A549 (cell line): ENCODE measurements around the gene IL1RL2. TPM values are rescaled to one million over a fixed set of nuclear protein-coding genes. Genes with fewer than 3 reads are reported as not detected.

Experiments
- ATAC-seq, 2 experiments: fragments of 200-7000 bp in 1 of 2; fragments of >200 bp in 1 of 2; cut with Nextera tagmentation in 1 of 2; cut with Tn5 transposase in 1 of 2; 3 replicates each; pipeline versions ENCODE4 v1.8.0 to v1.9.1; 2018 to 2020; ENCODE audit warnings: mild to moderate bottlenecking in 1 of 2, moderate library complexity in 1 of 2
- CTCF ChIA-PET: fragments of 300-600 bp; sonication (Branson Sonifier 250); formaldehyde crosslinking; extraction: SDS; loops from one replicate; lab custom pipeline; 2021; ENCODE audit warnings: antibody characterized with exemption, inconsistent platforms; lab: Yijun Ruan, JAX
- POLR2A ChIA-PET: fragments of 350-600 bp; formaldehyde crosslinking; extraction: SDS; loops from one replicate; lab custom pipeline; 2021; ENCODE audit warnings: antibody characterized with exemption, inconsistent platforms; lab: Yijun Ruan, JAX
- DNase-seq, 2 experiments: peaks; one replicate each; pipeline versions ENCODE4 v3.0.0 to v3.0.0-alpha.2; 2011 to 2016; ENCODE audit warnings: low read depth in 1 of 2, low spot score in 1 of 2
- FAIRE-seq: peaks from 2 replicates; lab custom pipeline; 2011; peaks lifted over from hg19 to GRCh38; lab: Jason Lieb, UNC
- H3K27ac ChIP-seq, 2 experiments: fragments of >200 bp; sonication (Bioruptor Twin); formaldehyde crosslinking; 3 replicates each; pipeline ENCODE4 v1.5.1; 2016 to 2017
- H3K4me1 ChIP-seq: fragments of >200 bp; sonication (Bioruptor Twin); formaldehyde crosslinking; 3 replicates; pipeline ENCODE4 v1.6.1; 2016
- H3K4me2 ChIP-seq: fragments of >200 bp; sonication (Bioruptor Twin); formaldehyde crosslinking; 3 replicates; pipeline ENCODE4 v1.6.1; 2016
- H3K4me3 ChIP-seq: fragments of >200 bp; sonication (Bioruptor Twin); formaldehyde crosslinking; 3 replicates; pipeline ENCODE4 v1.5.1; 2016
- H3K9me3 ChIP-seq: fragments of >200 bp; sonication (Bioruptor Twin); formaldehyde crosslinking; 3 replicates; pipeline ENCODE4 v1.6.1; 2016
- CHD2 ChIP-seq: fragments of 150-350 bp; IDR thresholded peaks from 2 replicates; pipeline ENCODE4 v1.6.1; 2014; ENCODE audit warnings: low read length; ENCODE audit not compliant: partially characterized antibody
- CHD4 ChIP-seq: fragments of 200-600 bp; sonication (generic); IDR thresholded peaks from 2 replicates; pipeline ENCODE4 v1.6.1; 2016; ENCODE audit warnings: antibody characterized with exemption, mild to moderate bottlenecking, borderline replicate concordance
- EHF ChIP-seq: fragments of 250-450 bp; sonication (Bioruptor Pico); IDR thresholded peaks from 2 replicates; pipeline ENCODE4 v1.5.0; 2020; ENCODE audit warnings: mild to moderate bottlenecking
- ESRRA ChIP-seq: fragments of 150-350 bp; IDR thresholded peaks from 2 replicates; pipeline ENCODE4 v1.6.1; 2014; ENCODE audit warnings: mild to moderate bottlenecking, low read length, borderline replicate concordance
- HEYL ChIP-seq: fragments of 250-450 bp; sonication (Bioruptor Pico); IDR thresholded peaks from 2 replicates; pipeline ENCODE4 v1.8.0; 2021; ENCODE audit warnings: mild to moderate bottlenecking, moderate library complexity
- HMGXB4 ChIP-seq: fragments of 250-450 bp; sonication (Bioruptor Pico); IDR thresholded peaks from 2 replicates; pipeline ENCODE4 v1.5.0; 2021; ENCODE audit warnings: mild to moderate bottlenecking, moderate library complexity, borderline replicate concordance
- JUN ChIP-seq, 2 experiments: fragments of >200 bp; sonication (Bioruptor Twin); formaldehyde crosslinking; IDR thresholded peaks; 2 replicates in 1 of 2; 3 replicates in 1 of 2; pipeline ENCODE4 v1.6.1; 2016 to 2017
- JUNB ChIP-seq: fragments of >200 bp; sonication (Bioruptor Twin); formaldehyde crosslinking; IDR thresholded peaks from 2 replicates; pipeline ENCODE4 v1.6.1; 2016
- KDM5A ChIP-seq: fragments of 200-600 bp; sonication (generic); IDR thresholded peaks from 2 replicates; pipeline ENCODE4 v1.6.1; 2016; ENCODE audit warnings: antibody characterized with exemption, mild to moderate bottlenecking
- NFE2L2 ChIP-seq: fragments of 150-350 bp; conservative IDR thresholded peaks from 2 replicates; pipeline ENCODE4 v1.6.1; 2014; ENCODE audit warnings: low read length
- NPAS2 ChIP-seq: fragments of 250-450 bp; sonication (Bioruptor Pico); IDR thresholded peaks from 2 replicates; pipeline ENCODE4 v1.8.0; 2022; ENCODE audit warnings: mild to moderate bottlenecking, moderate library complexity, borderline replicate concordance
- NR3C1 ChIP-seq: fragments of >200 bp; sonication (Bioruptor Twin); formaldehyde crosslinking; IDR thresholded peaks from 3 replicates; pipeline ENCODE4 v1.6.1; 2017
- POLR2A ChIP-seq: IDR thresholded peaks from 2 replicates; pipeline ENCODE4 v1.6.1; 2012; ENCODE audit warnings: mild to moderate bottlenecking, low read length
- RNF2 ChIP-seq: fragments of 200-600 bp; sonication (generic); IDR thresholded peaks from 2 replicates; pipeline ENCODE4 v1.6.1; 2016; ENCODE audit warnings: low read depth, mild to moderate bottlenecking, antibody characterized with exemption, moderate library complexity, borderline replicate concordance
- SMC3 ChIP-seq: fragments of >200 bp; sonication (Bioruptor Twin); formaldehyde crosslinking; IDR thresholded peaks from 3 replicates; pipeline ENCODE4 v1.6.1; 2018; ENCODE audit warnings: inconsistent platforms
- TFCP2L1 ChIP-seq: fragments of 250-450 bp; sonication (Bioruptor Pico); IDR thresholded peaks from 2 replicates; pipeline ENCODE4 v1.5.0; 2021; ENCODE audit warnings: mild to moderate bottlenecking
- TP53 ChIP-seq: fragments of 250-450 bp; sonication (Bioruptor Pico); IDR thresholded peaks from 2 replicates; pipeline ENCODE4 v1.5.0; 2021; ENCODE audit warnings: mild to moderate bottlenecking, moderate library complexity
- USF2 ChIP-seq: fragments of 450-650 bp; IDR thresholded peaks from 2 replicates; pipeline ENCODE4 v1.6.1; 2014; ENCODE audit warnings: antibody characterized with exemption
- ZC3H11A ChIP-seq: fragments of 450-650 bp; IDR thresholded peaks from 2 replicates; pipeline ENCODE4 v1.6.1; 2014; ENCODE audit warnings: antibody characterized with exemption, mild to moderate bottlenecking
- ZFP36 ChIP-seq: fragments of 450-650 bp; IDR thresholded peaks from 2 replicates; pipeline ENCODE4 v1.6.1; 2014; ENCODE audit warnings: borderline replicate concordance; ENCODE audit not compliant: partially characterized antibody
- ZNF302 ChIP-seq: fragments of 250-450 bp; sonication (Bioruptor Pico); IDR thresholded peaks from 2 replicates; pipeline ENCODE4 v1.9.0; 2021; ENCODE audit warnings: inconsistent platforms, mild to moderate bottlenecking, moderate library complexity
- WGBS: methylation state at CpG from one replicate; pipeline ENCODE4 v1.1.6; 2017; ENCODE audit errors: missing lambda C conversion rate; 5-methylcytosine and 5-hydroxymethylcytosine counted together
- polyA plus RNA-seq, 4 experiments: library from polyadenylated mRNA; depleted of rRNA in 3 of 4; stranded (reverse); fragments of >200 nt; fragmentation: RNase III in 1 of 4; extraction: RNeasy Plus Mini Kit Qiagen cat#74134 plus additional on column Dnase treatment in 1 of 4; gene quantifications; 2 replicates in 3 of 4; 3 replicates in 1 of 4; pipeline ENCODE4 v1.2.3, GENCODE V29; 2011 to 2017
- TF ChIP-seq, protein P1 (sequence below): IDR thresholded peaks from 2 replicates; pipeline ENCODE4 v1.6.1; 2012; ENCODE audit warnings: low read depth, borderline replicate concordance
- TF ChIP-seq, protein P2 (sequence below): fragments of >200 bp; sonication (Bioruptor Twin); formaldehyde crosslinking; IDR thresholded peaks from 2 replicates; pipeline ENCODE4 v1.6.1; 2016

The IL1RL2 gene
- polyA plus RNA-seq, 2 of the 4 experiments (the other 2 are of a cell fraction), result 0.05 TPM; not detected in 1

DNA sequence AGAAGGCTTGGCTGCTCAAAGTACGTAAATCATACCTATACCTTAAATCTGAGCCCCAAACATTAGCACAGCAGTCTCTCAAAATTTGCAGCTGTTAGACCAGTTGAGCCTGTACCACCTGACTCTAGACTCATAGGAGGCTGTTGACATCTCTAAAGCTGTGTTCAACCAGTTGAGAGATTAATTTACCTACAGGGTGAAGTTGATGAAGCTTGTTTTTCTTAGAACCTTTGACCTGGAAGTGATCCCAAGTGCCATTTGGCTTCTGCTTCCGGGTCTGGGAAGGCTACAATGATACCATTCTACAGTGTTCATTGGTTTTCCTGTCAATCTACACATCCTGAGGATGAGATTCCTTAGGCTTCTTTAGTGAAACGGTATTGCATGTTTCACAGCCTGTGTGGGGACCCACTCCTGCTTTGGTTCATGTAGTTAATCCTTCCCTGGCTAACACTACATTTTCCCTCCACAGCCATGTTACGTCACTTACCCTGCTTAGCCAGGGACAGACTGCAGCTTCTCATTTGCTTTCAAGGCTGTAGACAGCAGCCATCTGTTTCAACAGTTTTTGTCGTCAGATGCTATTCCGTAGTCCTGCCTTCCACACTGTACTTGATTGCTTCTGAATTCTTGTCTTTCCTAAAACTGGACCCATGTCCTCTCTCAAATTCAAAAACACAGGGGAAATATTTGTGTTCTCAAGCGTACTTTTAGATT is 4.7 kb upstream of the IL1RL2 start:
- ATAC-seq (no peak; a peak in 1 of 6 replicates), FAIRE-seq (no peak)
- no peak overlapping the region for H3K4me2 ChIP-seq
- no peak overlapping the region for H3K4me3 ChIP-seq
- TF ChIP-seq TFCP2L1 (CRISPR knock-in tag) (no peak), NPAS2 (no peak), JUN (IDR thresholded peaks at IDR 0.05) (no peak), ZC3H11A (no peak), CHD4 (no peak), NR3C1 (no peak), RNF2 (no peak)
- TF ChIP-seq, protein P1, sequence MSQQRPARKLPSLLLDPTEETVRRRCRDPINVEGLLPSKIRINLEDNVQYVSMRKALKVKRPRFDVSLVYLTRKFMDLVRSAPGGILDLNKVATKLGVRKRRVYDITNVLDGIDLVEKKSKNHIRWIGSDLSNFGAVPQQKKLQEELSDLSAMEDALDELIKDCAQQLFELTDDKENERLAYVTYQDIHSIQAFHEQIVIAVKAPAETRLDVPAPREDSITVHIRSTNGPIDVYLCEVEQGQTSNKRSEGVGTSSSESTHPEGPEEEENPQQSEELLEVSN, result no peak
- TF ChIP-seq, all 56 proteins: peak for 0
- no peak overlapping the region for H3K27ac ChIP-seq
- ChIA-PET POLR2A (interaction anchor here (0.6 kb wide), 1 partner anchor 174 kb away, joined by 7 read pairs; no protein-coding TSS in a partner anchor), CTCF (interaction anchor here (0.6 to 2.5 kb wide), 4 partner anchors 15 to 162 kb away, joined by 3 to 5 read pairs (median 4); no protein-coding TSS in a partner anchor)
- no peak for DNase-seq
- 88% methylated on average over 7 of the region's 7 CpGs for WGBS
- H3K4me1 ChIP-seq, result no peaks in the 10 kb centered on the region
- no peaks in the 10 kb centered on the region for H3K9me3 ChIP-seq

DNA sequence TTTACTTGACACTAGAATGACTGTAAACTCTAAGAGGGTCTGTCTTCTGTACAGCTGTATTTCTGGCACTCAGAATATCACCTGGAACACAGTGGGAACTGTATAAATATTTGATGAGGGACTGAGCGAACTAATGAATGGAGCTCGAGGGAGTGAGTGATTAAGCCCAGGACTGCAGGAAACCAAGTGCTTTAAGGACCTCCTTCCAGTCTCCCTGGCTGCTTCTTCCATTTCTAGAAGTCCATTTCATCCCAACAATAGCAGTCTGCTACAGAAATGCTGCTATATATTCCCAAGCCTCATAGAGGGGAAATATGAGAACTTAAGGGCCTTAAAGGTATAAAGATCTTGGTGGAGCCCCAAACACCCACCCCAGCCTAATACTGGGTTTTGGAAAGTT is 2.8 kb upstream of the IL1RL2 start:
- ChIA-PET POLR2A (no interaction called here), CTCF (interaction anchor here (2.3 kb wide), 1 partner anchor 56 kb away, joined by 12 read pairs; no protein-coding TSS in a partner anchor)
- Histone ChIP-seq H3K9me3 (no peaks in the 10 kb centered on the region), H3K27ac (no peak overlapping the region), H3K4me2 (no peak overlapping the region), H3K4me1 (no peaks in the 10 kb centered on the region), H3K4me3 (no peak overlapping the region)
- WGBS, result 68% methylated on average over 2 of the region's 2 CpGs
- DNase-seq (no peak), FAIRE-seq (no peak), ATAC-seq (no peak)
- no peak for TF ChIP-seq CHD4
- no peak for TF ChIP-seq EHF (CRISPR knock-in tag)
- TF ChIP-seq CHD2, result no peak
- no peak for TF ChIP-seq ZNF302 (CRISPR knock-in tag)
- TF ChIP-seq HEYL (CRISPR knock-in tag), result no peak
- no peak for TF ChIP-seq SMC3
- TF ChIP-seq, protein P1, result no peak
- TF ChIP-seq, protein P2, sequence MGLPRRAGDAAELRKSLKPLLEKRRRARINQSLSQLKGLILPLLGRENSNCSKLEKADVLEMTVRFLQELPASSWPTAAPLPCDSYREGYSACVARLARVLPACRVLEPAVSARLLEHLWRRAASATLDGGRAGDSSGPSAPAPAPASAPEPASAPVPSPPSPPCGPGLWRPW, result no peak
- no peak for TF ChIP-seq POLR2A
- TF ChIP-seq ZFP36, result no peak
- TF ChIP-seq NPAS2, result no peak
- TF ChIP-seq ESRRA, result no peak
- TF ChIP-seq KDM5A, result no peak
- TF ChIP-seq HMGXB4, result no peak
- no peak for TF ChIP-seq JUNB

GRCh38 chr2:102184568-102184967 is 2.3 kb upstream of the IL1RL2 start:
- Histone ChIP-seq H3K4me3 (no peak overlapping the region), H3K4me2 (no peak overlapping the region), H3K9me3 (no peaks in the 10 kb centered on the region), H3K27ac (no peak overlapping the region), H3K4me1 (no peaks in the 10 kb centered on the region)
- ATAC-seq (no peak), FAIRE-seq (no peak), DNase-seq (no peak)
- 87% methylated on average over 1 of the region's 1 CpG for WGBS
- ChIA-PET CTCF (interaction anchor here (2.3 kb wide), 1 partner anchor 56 kb away, joined by 12 read pairs; no protein-coding TSS in a partner anchor), POLR2A (no interaction called here)
- TF ChIP-seq TP53 (CRISPR knock-in tag), result no peak
- no peak for TF ChIP-seq NFE2L2
- TF ChIP-seq EHF (CRISPR knock-in tag), result no peak
- TF ChIP-seq USF2, result no peak
